IMR-90 (cell line): Measurements from ENCODE around the gene NPAS3.

ENCODE experiments used
- CTCF ChIP-seq: conservative IDR thresholded peaks from 2 replicates; pipeline ENCODE4 v1.5.1; 2012; ENCODE audit warnings: mild to moderate bottlenecking, low read depth, low read length, improper control_type of control experiment
- ELK1 ChIP-seq: fragments of 150-350 bp; IDR thresholded peaks from 2 replicates; pipeline ENCODE4 v1.6.1; 2016; ENCODE audit warnings: low read depth, mild to moderate bottlenecking, low read length, moderate library complexity, borderline replicate concordance
- POLR2A ChIP-seq: IDR thresholded peaks from 2 replicates; pipeline ENCODE4 v1.6.1; 2012; ENCODE audit warnings: mild to moderate bottlenecking, low read depth, low read length

- TF ChIP-seq POLR2A: no peak
- no peak for TF ChIP-seq CTCF
- no peak for TF ChIP-seq ELK1
Observed at GRCh38 chr14:33257796-33258195, 319.1 kb downstream of the NPAS3 start.
